ENCODE measurements around the gene CD8A. TPM values are rescaled to one million over a fixed set of nuclear protein-coding genes. Genes with fewer than 3 reads are reported as not detected.

The CD8A gene
- polyA plus RNA-seq, 3 donors: 0.03 to 1.1 (median 0.88) TPM

DNA sequence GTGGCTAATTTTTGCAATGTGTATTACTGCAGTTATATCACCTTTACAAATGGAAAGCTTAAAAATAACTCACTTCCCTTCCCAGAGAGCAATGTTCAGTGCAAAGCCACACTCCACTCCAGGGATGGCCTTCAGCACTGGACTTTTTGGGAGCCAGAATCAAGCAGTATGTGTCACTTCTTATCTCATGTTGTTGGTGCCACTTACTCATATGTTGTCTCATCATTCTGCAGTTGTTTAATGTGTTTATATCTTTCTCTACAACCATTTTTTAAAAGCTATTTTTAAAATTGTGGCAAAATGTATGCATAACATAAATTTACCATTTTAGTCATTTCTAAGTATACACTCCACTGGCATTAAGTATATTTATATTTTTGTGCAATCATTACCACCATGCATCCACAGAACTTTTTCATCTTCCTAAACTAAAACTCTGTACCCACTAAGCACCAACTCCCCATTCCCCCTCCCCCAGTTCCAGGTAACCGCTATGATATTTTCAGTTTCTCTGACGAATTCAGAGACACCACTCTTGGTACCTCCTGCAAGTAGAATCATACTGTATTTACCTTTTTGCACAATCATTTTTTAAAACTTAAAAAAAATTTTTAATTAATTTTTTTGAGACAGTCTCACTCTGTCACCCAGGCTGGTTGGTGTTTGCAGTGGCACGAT, 32.1 kb upstream of the CD8A start:
- Mint-ChIP-seq H3K27me3 (ENCODE audit: low read depth in 3 of 3) (peaks cover 2 to 5% (median 2%) of the 10 kb centered on the region in 3 donors), H3K9me3 (peaks cover 3 to 19% (median 12%) of the 10 kb centered on the region in 7 donors), H3K4me3 (no peak overlapping the region), H3K36me3 (no peaks in the 10 kb centered on the region), H3K4me1 (no peaks in the 10 kb centered on the region), H3K27ac (peak overlapping the region in 1 of 7 donors; percentile 19)
- no peak for DNase-seq
- Histone ChIP-seq H3K4me1 (ENCODE audit: control insufficient read depth in 1 of 2, insufficient read depth in 2 of 2, low read length in 2 of 2) (no peaks in the 10 kb centered on the region), H3K27ac (ENCODE audit: low read depth in 1 of 2, low read length in 2 of 2) (no peak overlapping the region), H3K4me3 (replicated peaks in 1 of 3; ENCODE audit: low read depth in 2 of 3, low read length in 3 of 3) (no peak overlapping the region), H3K9me3 (replicated peaks in 1 of 2; ENCODE audit: control insufficient read depth in 1 of 2, insufficient read depth in 1 of 2, low read length in 2 of 2) (peaks cover 5 to 13% of the 10 kb centered on the region in 2 donors), H2AFZ (ENCODE audit: insufficient read depth, low read depth, low read length, poor library complexity, severe bottlenecking) (no peak overlapping the region), H3K9ac (ENCODE audit: insufficient read depth, low read length, poor library complexity, severe bottlenecking) (no peak overlapping the region), H4K20me1 (ENCODE audit: insufficient read depth, low read length) (no peaks in the 10 kb centered on the region), H3K36me3 (replicated peaks in 1 of 2; ENCODE audit: control insufficient read depth in 1 of 2, insufficient read depth in 2 of 2, low read length in 2 of 2) (no peaks in the 10 kb centered on the region), H3K79me2 (ENCODE audit: insufficient read depth, low read length) (no peaks in the 10 kb centered on the region), H3K27me3 (ENCODE audit: control insufficient read depth in 2 of 2, insufficient read depth in 2 of 2, low read length in 2 of 2) (no peaks in the 10 kb centered on the region), H3K4me2 (replicated peaks; ENCODE audit: extremely low read depth, low read length, poor library complexity, severe bottlenecking) (no peak overlapping the region)
- intact Hi-C loops (cut with micrococcal nuclease): no loop called here
- WGBS (ENCODE audit: insufficient coverage): 50% methylated on average over 2 of the region's 3 CpGs
- TF ChIP-seq, protein P1, sequence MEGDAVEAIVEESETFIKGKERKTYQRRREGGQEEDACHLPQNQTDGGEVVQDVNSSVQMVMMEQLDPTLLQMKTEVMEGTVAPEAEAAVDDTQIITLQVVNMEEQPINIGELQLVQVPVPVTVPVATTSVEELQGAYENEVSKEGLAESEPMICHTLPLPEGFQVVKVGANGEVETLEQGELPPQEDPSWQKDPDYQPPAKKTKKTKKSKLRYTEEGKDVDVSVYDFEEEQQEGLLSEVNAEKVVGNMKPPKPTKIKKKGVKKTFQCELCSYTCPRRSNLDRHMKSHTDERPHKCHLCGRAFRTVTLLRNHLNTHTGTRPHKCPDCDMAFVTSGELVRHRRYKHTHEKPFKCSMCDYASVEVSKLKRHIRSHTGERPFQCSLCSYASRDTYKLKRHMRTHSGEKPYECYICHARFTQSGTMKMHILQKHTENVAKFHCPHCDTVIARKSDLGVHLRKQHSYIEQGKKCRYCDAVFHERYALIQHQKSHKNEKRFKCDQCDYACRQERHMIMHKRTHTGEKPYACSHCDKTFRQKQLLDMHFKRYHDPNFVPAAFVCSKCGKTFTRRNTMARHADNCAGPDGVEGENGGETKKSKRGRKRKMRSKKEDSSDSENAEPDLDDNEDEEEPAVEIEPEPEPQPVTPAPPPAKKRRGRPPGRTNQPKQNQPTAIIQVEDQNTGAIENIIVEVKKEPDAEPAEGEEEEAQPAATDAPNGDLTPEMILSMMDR (IDR thresholded peaks at IDR 0.05): no peak

DNA sequence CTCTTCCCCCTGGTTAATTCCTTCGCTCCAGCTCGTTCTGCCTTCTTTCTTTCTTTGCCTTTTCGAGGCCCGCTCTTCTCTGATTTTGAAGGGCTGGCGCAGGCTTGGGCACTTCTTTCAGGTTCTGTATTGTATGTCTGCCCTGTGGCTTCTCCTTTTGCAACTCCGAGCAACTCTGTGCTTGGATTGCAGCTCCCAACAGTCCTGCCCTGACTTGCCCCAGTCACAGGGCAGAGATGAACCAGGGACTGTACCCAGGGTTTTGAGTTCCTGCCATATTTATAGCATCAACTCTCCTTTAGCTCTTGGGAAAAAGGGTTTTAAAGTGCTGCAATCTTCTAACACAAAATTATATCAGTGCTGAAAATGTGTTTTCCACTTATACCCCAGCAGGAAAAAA, 31.1 kb upstream of the CD8A start:
- no peak for DNase-seq
- TF ChIP-seq, protein P1 (IDR thresholded peaks at IDR 0.05): no peak
- Histone ChIP-seq H2AFZ (ENCODE audit: insufficient read depth, low read depth, low read length, poor library complexity, severe bottlenecking) (no peak overlapping the region), H3K79me2 (ENCODE audit: insufficient read depth, low read length) (no peaks in the 10 kb centered on the region), H4K20me1 (ENCODE audit: insufficient read depth, low read length) (no peaks in the 10 kb centered on the region), H3K36me3 (replicated peaks in 1 of 2; ENCODE audit: control insufficient read depth in 1 of 2, insufficient read depth in 2 of 2, low read length in 2 of 2) (no peaks in the 10 kb centered on the region), H3K9ac (ENCODE audit: insufficient read depth, low read length, poor library complexity, severe bottlenecking) (no peak overlapping the region), H3K27ac (ENCODE audit: low read depth in 1 of 2, low read length in 2 of 2) (no peak overlapping the region), H3K4me1 (ENCODE audit: control insufficient read depth in 1 of 2, insufficient read depth in 2 of 2, low read length in 2 of 2) (no peaks in the 10 kb centered on the region), H3K9me3 (replicated peaks in 1 of 2; ENCODE audit: control insufficient read depth in 1 of 2, insufficient read depth in 1 of 2, low read length in 2 of 2) (peaks cover 5 to 13% of the 10 kb centered on the region in 2 donors), H3K4me3 (replicated peaks in 1 of 3; ENCODE audit: low read depth in 2 of 3, low read length in 3 of 3) (no peak overlapping the region), H3K27me3 (ENCODE audit: control insufficient read depth in 2 of 2, insufficient read depth in 2 of 2, low read length in 2 of 2) (no peaks in the 10 kb centered on the region), H3K4me2 (replicated peaks; ENCODE audit: extremely low read depth, low read length, poor library complexity, severe bottlenecking) (no peak overlapping the region)
- Mint-ChIP-seq H3K4me3 (no peak overlapping the region), H3K36me3 (no peaks in the 10 kb centered on the region), H3K27me3 (ENCODE audit: low read depth in 3 of 3) (peaks cover 2 to 3% (median 2%) of the 10 kb centered on the region in 3 donors), H3K9me3 (peaks cover 3 to 19% (median 12%) of the 10 kb centered on the region in 7 donors), H3K27ac (peak overlapping the region in 1 of 7 donors; percentile 38), H3K4me1 (no peaks in the 10 kb centered on the region)
- intact Hi-C loops (cut with micrococcal nuclease): no loop called here
- 98% methylated on average over 6 of the region's 6 CpGs for WGBS (ENCODE audit: insufficient coverage)
